Stomach (tissue), 9 donors: ENCODE measurements around the gene S100A9. TPM values are rescaled to one million over a fixed set of nuclear protein-coding genes. Genes with fewer than 3 reads are reported as not detected.

Experiments
- DNase-seq, 2 donors: peaks; one replicate each; pipeline versions ENCODE4 v3.0.0 to v3.0.0-alpha.2; 2013 to 2019
- H3K27ac ChIP-seq, 5 donors: fragments of 200-600 bp in 4 of 5; sonication (generic) in 4 of 5; one replicate each; pipeline ENCODE4 v1.5.1; 2013 to 2019; ENCODE audit warnings: mild to moderate bottlenecking in 1 of 5, moderate library complexity in 1 of 5
- H3K27me3 ChIP-seq, 3 donors: fragments of 200-600 bp; sonication (generic); one replicate each; pipeline ENCODE4 v1.5.1; 2017 to 2019; ENCODE audit warnings: mixed run types in 1 of 3
- H3K36me3 ChIP-seq, 4 donors: fragments of 200-600 bp; sonication (generic); 1 replicate in 3 of 4; 2 replicates in 1 of 4; pipeline ENCODE4 v1.5.1; 2016 to 2019
- H3K4me1 ChIP-seq, 4 donors: fragments of 200-600 bp; sonication (generic); one replicate each; pipeline ENCODE4 v1.5.1; 2016 to 2019
- H3K4me3 ChIP-seq, 4 donors: fragments of 200-600 bp; sonication (generic) in 3 of 4; one replicate each; pipeline ENCODE4 v1.5.1; 2016 to 2019; ENCODE audit warnings: mild to moderate bottlenecking in 1 of 4
- H3K9me3 ChIP-seq, 4 donors: fragments of 200-600 bp; sonication (generic); one replicate each; pipeline ENCODE4 v1.5.1; 2016 to 2019
- EP300 ChIP-seq: sonication (generic); formaldehyde crosslinking; IDR thresholded peaks from one replicate; pipeline ENCODE4 v1.6.1; 2017; ENCODE audit warnings: antibody characterized with exemption
- POLR2A ChIP-seq, 4 donors: fragments of 450-650 bp; IDR thresholded peaks; one replicate each; pipeline ENCODE4 v1.6.1; 2016; ENCODE audit warnings: antibody characterized with exemption in 4 of 4, control low read depth in 2 of 4, mild to moderate bottlenecking in 1 of 4, moderate library complexity in 1 of 4
- POLR2AphosphoS5 ChIP-seq, 3 donors: sonication (generic); formaldehyde crosslinking; IDR thresholded peaks; one replicate each; pipeline ENCODE4 v1.6.1; 2016; ENCODE audit warnings: antibody characterized with exemption in 3 of 3
- WGBS, 5 donors: extraction: QIAGEN DNeasy Blood & Tissue Kit in 3 of 5; methylation state at CpG; one replicate each; pipeline versions ENCODE4 v1.1.5 to v1.1.7; 2013 to 2018; 5-methylcytosine and 5-hydroxymethylcytosine counted together
- intact Hi-C: fragments of 100-400 bp; cut with DNase I; formaldehyde crosslinking; loops from one replicate; pipeline ENCODE4 v1.15.1; 2023; ENCODE audit warnings: low total_unique reads
- polyA plus RNA-seq, 3 donors: library from polyadenylated mRNA; stranded (reverse); fragments of 200-250 nt; gene quantifications; one replicate each; pipeline ENCODE4 v1.2.3, GENCODE V29; 2013
- total RNA-seq, 5 donors: library from RNA; depleted of rRNA; stranded (reverse); fragments of >200 nt; gene quantifications; one replicate each; pipeline versions ENCODE4 v1.1.0 to v1.2.3, GENCODE V29; 2014 to 2016
- TF ChIP-seq, protein P1 (sequence below), 7 experiments: fragments of 450-650 bp in 4 of 7; fragments of 200-600 bp in 3 of 7; sonication (generic) in 3 of 7; IDR thresholded peaks; one replicate each; pipeline ENCODE4 v1.5.1; 2016 to 2019; ENCODE audit warnings: antibody characterized with exemption in 7 of 7, control low read depth in 2 of 7, mild to moderate bottlenecking in 1 of 7
- donor health status: healthy with polysubstance abuse.
- donor health status: Bipolar disorder and iron deficiency.
- donor health status: healthy.

S100A9 gene
- total and polyA plus RNA-seq, 8 donors, result 17.4 to 9,878 (median 276) TPM; not detected in 1

DNA sequence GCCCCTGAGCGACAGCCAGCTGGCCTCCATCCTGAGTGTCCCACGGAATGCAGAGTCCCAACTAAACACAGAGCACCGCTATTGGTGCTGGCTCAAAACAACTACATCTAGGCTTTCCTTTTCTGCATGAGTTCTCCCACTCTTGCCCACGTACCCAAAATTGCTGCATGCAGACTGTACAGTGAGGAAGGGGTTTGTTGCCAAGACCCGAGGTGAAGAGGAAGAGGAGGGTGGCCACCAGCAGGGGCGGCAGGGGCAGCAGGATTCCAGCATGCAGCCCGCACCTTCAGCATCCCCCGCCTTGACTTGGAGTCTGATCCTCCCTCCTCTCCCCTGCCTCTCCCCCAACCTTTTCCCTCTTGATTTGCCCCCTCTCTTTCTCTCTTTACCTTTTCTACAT is 8.0 kb downstream of the S100A9 start:
- Histone ChIP-seq H3K9me3 (no peaks in the 10 kb centered on the region), H3K36me3 (no peaks in the 10 kb centered on the region), H3K27ac (peak overlapping the region in 2 of 5 donors; percentile 4 to 37), H3K27me3 (peaks cover 0 to 21% (median 5%) of the 10 kb centered on the region in 3 donors), H3K4me3 (no peak overlapping the region), H3K4me1 (no peaks in the 10 kb centered on the region)
- TF ChIP-seq EP300 (no peak), POLR2AphosphoS5 (IDR thresholded peaks at IDR 0.05) (no peak), POLR2A (IDR thresholded peaks at IDR 0.05) (no peak)
- TF ChIP-seq, protein P1, sequence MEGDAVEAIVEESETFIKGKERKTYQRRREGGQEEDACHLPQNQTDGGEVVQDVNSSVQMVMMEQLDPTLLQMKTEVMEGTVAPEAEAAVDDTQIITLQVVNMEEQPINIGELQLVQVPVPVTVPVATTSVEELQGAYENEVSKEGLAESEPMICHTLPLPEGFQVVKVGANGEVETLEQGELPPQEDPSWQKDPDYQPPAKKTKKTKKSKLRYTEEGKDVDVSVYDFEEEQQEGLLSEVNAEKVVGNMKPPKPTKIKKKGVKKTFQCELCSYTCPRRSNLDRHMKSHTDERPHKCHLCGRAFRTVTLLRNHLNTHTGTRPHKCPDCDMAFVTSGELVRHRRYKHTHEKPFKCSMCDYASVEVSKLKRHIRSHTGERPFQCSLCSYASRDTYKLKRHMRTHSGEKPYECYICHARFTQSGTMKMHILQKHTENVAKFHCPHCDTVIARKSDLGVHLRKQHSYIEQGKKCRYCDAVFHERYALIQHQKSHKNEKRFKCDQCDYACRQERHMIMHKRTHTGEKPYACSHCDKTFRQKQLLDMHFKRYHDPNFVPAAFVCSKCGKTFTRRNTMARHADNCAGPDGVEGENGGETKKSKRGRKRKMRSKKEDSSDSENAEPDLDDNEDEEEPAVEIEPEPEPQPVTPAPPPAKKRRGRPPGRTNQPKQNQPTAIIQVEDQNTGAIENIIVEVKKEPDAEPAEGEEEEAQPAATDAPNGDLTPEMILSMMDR (IDR thresholded peaks at IDR 0.05), result no peak
- intact Hi-C loops, result no loop called here
- WGBS, 5 donors, result 65 to 79% (median 70%) methylated on average over 8 of the region's 8 CpGs
- no peak for DNase-seq

DNA sequence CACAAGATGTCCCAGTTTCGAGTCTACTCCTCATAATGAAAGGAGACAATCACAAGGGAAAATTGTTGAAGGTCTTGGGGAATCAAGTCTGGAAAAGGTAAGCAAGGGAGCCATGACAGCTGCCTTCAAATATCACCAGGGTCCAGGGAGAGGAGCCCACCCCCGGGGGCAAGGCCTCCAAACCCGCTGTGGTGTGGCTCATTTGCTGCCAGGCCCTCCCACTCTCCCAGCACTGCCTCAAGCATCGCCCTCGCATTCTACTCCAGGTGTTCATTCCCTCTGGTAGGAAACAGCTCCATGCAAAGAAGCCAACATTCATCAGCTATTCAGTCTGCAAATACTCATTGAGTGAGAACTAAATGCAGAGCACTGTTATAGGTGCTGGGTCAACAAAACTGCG is 8.6 kb downstream of the S100A9 start:
- WGBS, 5 donors, result 59 to 77% (median 67%) methylated on average over 6 of the region's 6 CpGs
- no peak overlapping the region for H3K27ac ChIP-seq
- TF ChIP-seq POLR2AphosphoS5 (IDR thresholded peaks at IDR 0.05), result no peak
- TF ChIP-seq EP300, result no peak
- no peak for TF ChIP-seq POLR2A (IDR thresholded peaks at IDR 0.05)
- TF ChIP-seq, protein P1 (IDR thresholded peaks at IDR 0.05), result no peak
- no peaks in the 10 kb centered on the region for H3K4me1 ChIP-seq
- intact Hi-C loops, result no loop called here
- no peaks in the 10 kb centered on the region for H3K36me3 ChIP-seq
- no peak overlapping the region for H3K4me3 ChIP-seq
- no peak for DNase-seq
- peaks cover 0 to 21% (median 5%) of the 10 kb centered on the region in 3 donors for H3K27me3 ChIP-seq
- no peaks in the 10 kb centered on the region for H3K9me3 ChIP-seq

DNA sequence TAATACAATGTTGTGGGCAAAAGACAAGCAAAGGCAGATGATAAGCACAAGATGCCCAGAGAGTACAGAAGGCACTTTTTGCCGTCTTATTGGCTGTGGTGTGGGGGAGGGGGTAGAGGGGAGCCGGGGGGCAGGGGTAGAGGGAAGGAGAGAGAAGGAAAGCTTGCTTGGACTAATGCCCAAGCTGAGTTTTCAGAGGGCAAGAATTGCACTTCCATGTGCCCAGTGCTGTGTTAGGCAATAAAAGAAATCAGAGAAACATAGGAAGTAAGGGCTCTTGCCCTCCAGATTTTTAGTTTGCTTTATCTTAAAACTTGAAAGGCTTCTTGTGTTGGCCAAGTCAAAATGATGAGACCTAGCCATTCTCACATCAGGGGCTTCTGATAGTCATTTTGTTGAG is 9.4 kb downstream of the S100A9 start:
- intact Hi-C loops, result no loop called here
- H3K27me3 ChIP-seq, result peaks cover 0 to 21% (median 5%) of the 10 kb centered on the region in 3 donors
- WGBS, 5 donors, result 45 to 78% (median 60%) methylated on average over 2 of the region's 2 CpGs
- no peak overlapping the region for H3K27ac ChIP-seq
- H3K4me3 ChIP-seq, result no peak overlapping the region
- no peaks in the 10 kb centered on the region for H3K9me3 ChIP-seq
- H3K36me3 ChIP-seq, result no peaks in the 10 kb centered on the region
- TF ChIP-seq, protein P1 (IDR thresholded peaks at IDR 0.05), result no peak
- TF ChIP-seq POLR2A (IDR thresholded peaks at IDR 0.05) (no peak), EP300 (no peak), POLR2AphosphoS5 (IDR thresholded peaks at IDR 0.05) (no peak)
- no peaks in the 10 kb centered on the region for H3K4me1 ChIP-seq
- DNase-seq, result no peak

DNA sequence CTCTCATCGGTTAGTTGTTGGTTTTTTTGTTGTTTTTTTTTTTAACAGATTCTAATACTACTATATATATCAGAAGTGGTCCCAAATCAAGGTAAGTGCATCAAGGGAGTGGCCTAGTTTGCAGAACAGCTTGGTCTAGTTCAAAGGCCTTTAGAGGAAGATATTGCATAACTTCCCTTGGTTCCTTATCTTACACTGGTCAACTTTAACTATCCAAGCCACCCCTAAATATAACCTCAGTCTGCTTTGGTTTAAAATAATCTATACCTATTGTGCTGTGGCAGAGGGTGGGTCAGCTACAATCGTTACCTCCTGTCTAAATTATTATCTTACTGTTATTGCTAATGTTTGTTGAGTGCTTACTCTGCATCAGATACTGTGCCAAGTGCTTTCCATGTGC is 10.8 kb downstream of the S100A9 start:
- DNase-seq, result no peak
- Histone ChIP-seq H3K36me3 (no peaks in the 10 kb centered on the region), H3K27ac (no peak overlapping the region), H3K27me3 (peaks cover 0 to 21% (median 5%) of the 10 kb centered on the region in 3 donors), H3K4me1 (no peaks in the 10 kb centered on the region), H3K4me3 (no peak overlapping the region), H3K9me3 (no peaks in the 10 kb centered on the region)
- WGBS, 5 donors, result 33 to 66% (median 51%) methylated on average over 2 of the region's 2 CpGs
- TF ChIP-seq POLR2A (IDR thresholded peaks at IDR 0.05) (no peak), POLR2AphosphoS5 (IDR thresholded peaks at IDR 0.05) (no peak), EP300 (no peak)
- TF ChIP-seq, protein P1 (IDR thresholded peaks at IDR 0.05), result no peak
- intact Hi-C loops, result no loop called here
